ENCODE data around the gene ALDH9A1.
"Not testable (repeated sequence)": the region's sequence is repeated elsewhere in the genome, so short reads cannot be mapped to it uniquely, and the experiment has no call there.

ALDH9A1 gene

GRCh38 chr1:165697881-165698760 lies at the start of gene ALDH9A1:
Gene ALDH9A1 (minus strand): TSS chr1:165698562. CDS start chr1:165698558, 4 bp downstream.
- peak; percentile 86 to 95 (median 90) for DNase-seq

GRCh38 chr1:165747632-165748447 lies 49.5 kb upstream of the ALDH9A1 start:
- DNase-seq = no peak

- DNase-seq = not testable (repeated sequence)
Observed at GRCh38 chr1:165744913-165745312, 46.6 kb upstream of the ALDH9A1 start.

GRCh38 chr1:165742194-165742593 lies 43.8 kb upstream of the ALDH9A1 start:
- DNase-seq = no peak

GRCh38 chr1:165738794-165739193 lies 40.4 kb upstream of the ALDH9A1 start:
- DNase-seq = no peak

- no peak for DNase-seq
Observed at GRCh38 chr1:165737196-165737595, 38.8 kb upstream of the ALDH9A1 start.

- no peak for DNase-seq
Observed at GRCh38 chr1:165734906-165735305, 36.5 kb upstream of the ALDH9A1 start.

- DNase-seq = no peak
Observed at GRCh38 chr1:165726841-165727240, 28.5 kb upstream of the ALDH9A1 start.

- DNase-seq = no peak
Observed at GRCh38 chr1:165726169-165726568, 27.8 kb upstream of the ALDH9A1 start.

- peak; percentile 47 to 55 (median 48) for DNase-seq
Observed at GRCh38 chr1:165717918-165718515, 19.7 kb upstream of the ALDH9A1 start.

- not testable (repeated sequence) for DNase-seq
Observed at GRCh38 chr1:165716265-165717051, 18.1 kb upstream of the ALDH9A1 start.

GRCh38 chr1:165712764-165713163 lies 14.4 kb upstream of the ALDH9A1 start:
- DNase-seq = no peak

- no peak for DNase-seq
Observed at GRCh38 chr1:165707984-165708706, 9.8 kb upstream of the ALDH9A1 start.

GRCh38 chr1:165703648-165704047 lies 5.3 kb upstream of the ALDH9A1 start:
- DNase-seq = no peak

- DNase-seq = not testable (repeated sequence)
Observed at GRCh38 chr1:165701922-165702321, 3.6 kb upstream of the ALDH9A1 start.

GRCh38 chr1:165699577-165699976 lies 1.2 kb upstream of the ALDH9A1 start:
- no peak for DNase-seq

GRCh38 chr1:165698761-165699052 lies 345 bp upstream of the ALDH9A1 start:
- no peak for DNase-seq

GRCh38 chr1:165697491-165697880 lies 876 bp downstream of the ALDH9A1 start:
- no peak for DNase-seq

GRCh38 chr1:165696625-165697100 lies 1.7 kb downstream of the ALDH9A1 start:
- peak; percentile 28 to 29 (median 29) for DNase-seq

- no peak for DNase-seq
Observed at GRCh38 chr1:165695031-165695430, 3.3 kb downstream of the ALDH9A1 start.

GRCh38 chr1:165688046-165688445 lies 10.3 kb downstream of the ALDH9A1 start:
- no peak for DNase-seq

- DNase-seq = no peak
Observed at GRCh38 chr1:165686971-165687433, 11.4 kb downstream of the ALDH9A1 start.

All from suppressor macrophage treated with lipopolysaccharide for 1 hour (primary cell).